ENCODE measurements around the gene COP1.

COP1 gene

DNA sequence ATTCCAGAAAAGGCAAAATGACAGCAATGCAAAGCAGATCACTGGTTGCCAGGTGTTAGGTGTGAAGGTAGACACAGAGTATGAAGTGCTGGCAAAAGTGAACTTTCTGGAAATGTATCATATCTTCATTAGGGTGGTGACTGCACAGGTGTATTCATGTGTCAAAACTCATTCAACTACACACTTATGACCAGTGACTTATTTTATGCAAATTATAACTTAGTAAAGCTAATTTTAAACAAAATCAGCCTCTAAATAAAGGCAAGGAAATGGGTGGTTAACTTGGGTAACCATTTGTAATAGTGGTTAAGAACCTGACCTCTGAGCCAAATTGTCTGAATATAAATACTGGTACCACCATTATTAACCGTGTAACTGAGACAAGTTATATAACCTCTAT, 7.4 kb downstream of the COP1 start:
- no peak for DNase-seq (ENCODE audit: low read depth)

GRCh38 chr1:176198413-176198812, 8.7 kb downstream of the COP1 start:
- DNase-seq (ENCODE audit: low read depth): no peak

GRCh38 chr1:176196728-176197127, 10.4 kb downstream of the COP1 start:
- DNase-seq (ENCODE audit: low read depth): no peak

GRCh38 chr1:176195547-176195946, 11.5 kb downstream of the COP1 start:
- DNase-seq (ENCODE audit: low read depth): no peak

DNA sequence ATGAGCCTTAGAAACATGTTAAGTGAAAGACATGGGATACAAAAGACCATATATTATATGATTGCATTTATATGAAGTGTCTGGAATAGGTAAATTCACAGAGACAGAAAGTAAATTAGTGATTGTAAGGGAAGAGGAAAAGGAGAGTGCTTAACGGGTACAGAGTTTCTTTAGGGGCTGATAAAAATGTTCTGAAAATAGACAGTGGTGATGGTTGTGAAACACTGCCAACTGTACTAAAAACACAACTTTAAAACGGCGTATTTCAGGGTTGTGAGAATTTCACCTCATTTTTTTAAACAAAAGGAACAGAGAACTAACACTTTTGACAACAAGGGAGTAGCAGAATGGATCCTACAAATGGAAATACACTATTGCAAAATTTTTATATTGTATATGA, 13.4 kb downstream of the COP1 start:
- no peak for DNase-seq (ENCODE audit: low read depth)

GRCh38 chr1:176193023-176193422, 14.1 kb downstream of the COP1 start:
- DNase-seq (ENCODE audit: low read depth): no peak

DNA sequence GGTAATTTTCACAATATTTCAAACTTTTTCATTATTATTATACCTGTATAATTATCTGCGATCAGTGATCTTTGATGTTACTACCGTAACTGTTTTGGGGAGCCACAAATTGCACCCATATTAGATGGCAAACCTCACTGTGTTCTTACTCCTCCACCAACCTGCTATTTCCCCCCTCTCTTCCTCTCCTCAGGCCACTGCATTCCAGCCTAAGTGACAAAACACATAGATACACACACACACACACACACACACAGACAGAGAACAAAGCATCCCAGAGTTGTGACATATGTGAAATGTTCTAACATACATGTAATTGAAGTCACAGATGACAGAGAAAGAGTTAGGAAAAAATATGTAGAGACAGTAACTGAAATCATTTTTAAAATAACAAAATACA, 18.5 kb downstream of the COP1 start:
- DNase-seq (ENCODE audit: low read depth): no peak

DNA sequence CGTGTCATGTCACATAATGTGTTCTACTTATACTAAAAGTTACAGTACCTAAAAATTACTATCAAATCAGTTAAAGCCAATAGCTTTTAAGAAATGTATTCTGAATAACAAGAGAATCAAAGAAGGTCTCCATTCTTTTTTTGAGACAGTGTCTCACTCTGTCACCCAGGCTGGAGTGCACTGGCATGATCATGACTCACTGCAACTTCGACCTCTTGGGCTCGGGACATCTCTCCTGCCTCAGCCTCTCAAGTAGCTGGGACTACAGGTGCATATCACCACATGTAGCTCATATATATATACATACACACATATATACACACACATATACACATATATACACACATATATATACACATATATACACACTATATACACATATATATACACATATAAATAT, 20.1 kb downstream of the COP1 start:
- no peak for DNase-seq (ENCODE audit: low read depth)

DNA sequence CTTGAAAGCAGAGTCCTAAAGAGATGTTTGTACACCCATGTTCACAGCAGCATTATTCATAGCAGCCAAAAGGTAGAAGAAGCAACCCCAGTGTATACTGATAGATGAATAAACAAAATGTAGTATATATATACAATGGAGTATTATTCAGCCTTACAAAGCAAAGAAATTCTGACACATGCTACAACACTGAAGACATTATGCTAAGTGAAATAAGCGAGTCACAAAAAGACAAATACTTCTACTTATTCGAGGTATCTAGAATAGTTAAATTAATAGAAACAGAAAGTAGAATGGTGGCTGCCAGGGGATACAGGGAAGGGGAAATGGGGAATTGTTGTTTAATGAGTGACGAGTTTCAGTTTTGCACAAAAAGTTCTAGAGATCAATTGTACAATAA, 23.5 kb downstream of the COP1 start:
- DNase-seq (ENCODE audit: low read depth): no peak

DNA sequence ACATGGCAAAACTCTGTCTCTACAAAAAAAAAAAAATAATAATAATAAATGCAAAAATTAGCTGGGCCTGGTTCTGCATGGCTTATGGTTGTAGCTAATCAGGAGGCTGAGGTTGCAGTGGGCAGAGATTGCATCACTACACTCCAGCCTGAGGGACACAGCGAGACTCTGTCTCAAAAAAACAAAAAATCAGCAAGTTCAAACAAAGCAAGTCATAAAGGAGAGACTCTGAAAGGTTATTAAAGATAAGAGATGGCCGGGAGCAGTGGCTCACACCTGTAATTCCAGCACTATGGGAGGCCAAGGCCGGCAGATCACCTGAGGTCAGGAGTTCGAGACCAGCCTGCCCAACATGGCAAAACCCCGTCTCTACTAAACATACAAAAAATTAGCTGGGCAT, 28.8 kb downstream of the COP1 start:
- DNase-seq (ENCODE audit: low read depth): no peak

- no peak for DNase-seq (ENCODE audit: low read depth)
Measured at GRCh38 chr1:176177764-176178163, 29.3 kb downstream of the COP1 start.

- DNase-seq (ENCODE audit: low read depth): no peak
Measured at GRCh38 chr1:176174108-176174507, 33.0 kb downstream of the COP1 start.

DNA sequence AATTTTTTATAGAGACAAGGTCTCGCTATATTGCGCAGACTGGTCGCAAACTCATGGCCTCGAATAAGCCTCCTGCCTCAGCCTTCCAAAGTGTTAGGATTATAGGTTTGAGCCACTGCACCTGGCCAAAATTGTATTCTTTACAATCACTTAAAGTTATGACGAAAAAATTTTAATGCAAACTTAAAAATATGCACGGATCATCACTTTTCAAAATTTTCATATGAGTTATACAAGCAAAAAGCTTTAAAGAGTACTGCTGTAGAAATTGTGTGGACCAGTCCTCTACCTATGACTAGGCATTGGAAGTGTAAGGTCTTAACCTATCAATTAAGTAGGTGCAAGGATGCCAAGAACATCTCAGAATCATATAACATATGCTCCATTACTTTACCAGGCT, 34.9 kb downstream of the COP1 start:
- no peak for DNase-seq (ENCODE audit: low read depth)

DNA sequence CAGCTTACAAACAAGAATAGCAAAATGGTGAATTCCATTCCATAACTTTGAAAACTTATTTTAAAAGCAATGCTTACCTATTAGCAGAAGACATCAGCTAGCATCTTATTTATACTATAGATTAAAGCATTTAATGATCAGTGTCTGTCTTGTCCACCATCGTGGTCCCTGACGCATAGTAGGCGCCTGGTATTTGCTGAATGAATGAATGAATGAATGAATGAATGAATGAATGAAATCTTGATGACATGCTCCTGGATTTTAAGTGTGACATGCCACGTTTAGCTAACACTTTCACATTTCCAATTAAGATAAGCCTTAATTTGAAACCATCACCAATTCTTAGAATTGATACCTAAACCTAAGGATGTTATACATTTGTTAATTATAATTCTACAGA, 39.9 kb downstream of the COP1 start:
- DNase-seq (ENCODE audit: low read depth): no peak

GRCh38 chr1:176165573-176165972, 41.5 kb downstream of the COP1 start:
- DNase-seq (ENCODE audit: low read depth): no peak

GRCh38 chr1:176164014-176164678, 42.9 kb downstream of the COP1 start:
- no peak for DNase-seq (ENCODE audit: low read depth)

DNA sequence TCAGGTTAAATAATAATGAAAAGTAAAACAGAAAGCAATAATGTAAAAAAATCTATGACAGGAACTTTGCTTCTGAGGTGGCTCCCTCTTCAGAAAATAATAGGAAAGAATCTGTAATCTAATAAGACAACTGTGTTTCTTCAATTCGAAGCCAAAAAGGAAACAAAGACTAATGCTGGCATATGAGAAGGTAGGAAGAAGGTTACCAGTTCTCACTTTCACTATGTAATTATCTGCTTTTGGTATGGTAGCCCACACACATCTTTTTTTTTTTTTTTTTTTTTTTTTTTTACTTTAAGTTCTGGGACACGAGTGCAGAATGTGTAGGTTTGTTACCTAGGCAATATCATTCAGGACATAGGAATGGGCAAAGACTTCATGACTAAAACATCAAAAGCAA, 47.1 kb downstream of the COP1 start:
- DNase-seq (ENCODE audit: low read depth): no peak

- no peak for DNase-seq (ENCODE audit: low read depth)
Measured at GRCh38 chr1:176157995-176158394, 49.1 kb downstream of the COP1 start.

DNA sequence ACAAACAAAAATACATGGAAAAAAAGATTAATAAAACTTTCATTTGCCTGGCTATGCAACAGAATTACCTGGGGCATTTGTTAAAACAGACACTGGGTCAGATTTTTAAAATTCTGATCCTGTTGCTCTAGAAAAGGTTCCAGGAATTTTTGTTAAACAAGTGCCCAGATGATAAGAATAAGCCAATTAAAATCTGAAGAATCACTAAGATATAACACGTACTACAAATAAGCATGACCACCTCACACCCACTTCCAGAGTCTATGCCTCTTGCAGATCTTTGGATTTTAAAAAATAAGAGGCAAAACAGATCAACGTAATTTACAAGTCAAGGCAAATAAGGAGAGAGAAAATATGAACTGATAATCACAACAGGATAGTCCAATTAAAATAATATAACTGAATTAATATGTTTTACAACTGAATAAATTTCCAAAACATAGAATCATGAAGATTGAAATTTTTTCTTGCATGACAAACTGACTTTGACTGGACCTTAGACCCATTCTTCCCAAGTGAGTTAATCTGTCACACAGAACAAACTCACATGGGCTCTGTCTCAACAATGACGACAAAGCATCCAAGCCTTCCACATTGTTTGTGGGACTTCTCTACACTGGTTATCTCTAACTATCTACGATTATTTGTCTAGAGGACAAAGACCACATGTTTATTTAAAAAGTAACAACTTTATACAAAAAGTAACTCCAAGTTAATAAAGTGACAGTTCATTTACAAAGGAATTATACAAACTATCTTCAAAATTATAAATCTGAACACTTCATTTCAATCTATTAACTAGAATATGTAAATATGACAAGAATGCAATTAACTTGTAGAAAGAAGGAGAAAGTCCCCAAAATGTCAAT, 56.9 kb downstream of the COP1 start:
- no peak for DNase-seq (ENCODE audit: low read depth)

DNA sequence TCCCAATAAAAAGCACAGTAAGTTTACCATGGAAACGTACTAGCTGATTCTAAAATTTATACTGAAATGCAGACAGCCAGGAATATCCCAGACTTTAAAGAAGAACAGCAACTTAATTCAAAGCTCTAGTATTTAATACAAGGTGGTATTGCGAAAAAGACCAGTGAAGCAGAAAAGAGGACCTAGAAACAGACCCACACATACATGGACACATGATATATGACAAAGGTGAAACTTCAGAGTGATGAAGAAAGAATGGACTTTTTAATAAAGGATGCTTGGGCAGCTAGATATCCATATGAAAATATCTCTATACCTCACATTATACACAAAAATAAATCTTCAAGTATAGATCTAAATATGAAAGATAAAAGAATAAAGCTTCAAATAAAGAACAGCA, 62.6 kb downstream of the COP1 start:
- DNase-seq (ENCODE audit: low read depth): no peak

DNA sequence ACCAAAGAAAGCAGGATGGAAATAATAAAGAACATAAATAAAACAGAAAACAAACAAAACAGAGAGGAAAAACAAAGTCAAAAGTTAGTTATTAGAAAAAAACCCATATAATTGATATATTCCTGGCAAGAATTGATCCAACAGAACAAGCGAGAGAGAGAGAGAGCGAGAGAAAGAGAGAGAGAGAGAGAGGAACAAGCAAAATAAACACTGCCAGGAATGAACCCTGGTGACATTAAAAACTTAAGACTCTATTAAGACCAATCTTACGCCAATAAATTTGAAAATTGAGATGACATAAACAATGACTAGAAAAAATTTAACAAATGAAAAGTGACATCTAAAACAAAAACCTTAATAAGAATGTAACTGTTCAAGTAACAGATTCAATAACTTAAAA, 64.1 kb downstream of the COP1 start:
- no peak for DNase-seq (ENCODE audit: low read depth)

DNA sequence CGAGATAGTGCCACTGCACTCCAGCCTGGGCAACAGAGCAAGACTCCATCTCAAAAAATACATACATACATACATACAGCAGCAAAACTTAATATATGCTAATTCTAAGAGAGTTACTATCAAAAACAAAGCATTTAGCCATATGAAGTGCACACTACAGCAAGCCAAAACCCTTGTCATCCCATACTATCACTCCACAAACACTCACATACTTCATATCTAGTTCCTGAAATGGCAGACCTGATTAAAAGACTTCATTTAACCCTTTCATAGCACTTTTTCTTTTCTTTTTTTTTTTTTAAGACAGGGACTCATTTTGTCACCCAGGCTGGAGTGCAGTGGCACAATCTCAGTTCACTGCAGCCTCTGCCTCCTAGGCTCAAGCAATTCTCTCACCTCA, 65.6 kb downstream of the COP1 start:
- no peak for DNase-seq (ENCODE audit: low read depth)

GRCh38 chr1:176136891-176137290, 70.2 kb downstream of the COP1 start:
- no peak for DNase-seq (ENCODE audit: low read depth)

DNA sequence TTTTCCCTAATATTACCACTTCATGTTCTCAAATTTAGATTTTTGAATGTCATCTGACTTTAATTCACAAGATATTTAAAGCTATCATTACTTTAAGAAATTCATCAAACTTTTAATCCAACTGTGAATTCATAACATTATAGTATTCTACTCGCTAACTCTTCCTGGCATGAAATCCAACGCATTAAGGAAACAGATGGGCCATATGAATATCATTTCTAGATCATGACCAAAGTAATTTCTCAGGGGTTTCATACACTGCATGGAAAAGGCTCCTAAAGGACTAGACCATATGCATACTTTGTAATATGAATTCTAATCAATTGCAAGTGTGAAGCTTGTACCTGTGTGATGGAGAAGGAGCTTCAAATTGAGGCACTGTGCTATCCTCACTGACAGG, 72.4 kb downstream of the COP1 start:
- DNase-seq (ENCODE audit: low read depth): no peak
